Measurements from ENCODE around the gene ECE1.

ECE1 gene

GRCh38 chr1:21271550-21271949 lies 18.7 kb downstream of the ECE1 start:
- no peaks in the 10 kb centered on the region for H3K9me2 ChIP-seq (replicated peaks; ENCODE audit: low read depth, low read length)
- no peak overlapping the region for H3K4me2 ChIP-seq (ENCODE audit: low read depth, low read length, poor library complexity, severe bottlenecking)
- H3K36me3 ChIP-seq (ENCODE audit: insufficient read depth, low read length) = peaks cover 4% of the 10 kb centered on the region; the same call in 1 of the 2 replicates
- H3K79me2 ChIP-seq (ENCODE audit: insufficient read depth, low read length) = no peaks in the 10 kb centered on the region
- no peak overlapping the region for H2AFZ ChIP-seq (ENCODE audit: low read length)
- no peaks in the 10 kb centered on the region for H3K9me3 ChIP-seq (ENCODE audit: insufficient read depth, low read depth, low read length)
- H4K20me1 ChIP-seq (ENCODE audit: insufficient read depth, low read length, poor library complexity, severe bottlenecking) = no peaks in the 10 kb centered on the region
- no peaks in the 10 kb centered on the region for H3F3A ChIP-seq (ENCODE audit: low read depth)
- no peaks in the 10 kb centered on the region for H3K27me3 ChIP-seq (ENCODE audit: insufficient read depth, low read length, poor library complexity, severe bottlenecking)
- H3K9ac ChIP-seq (ENCODE audit: low read depth, low read length, poor library complexity, severe bottlenecking) = no peak overlapping the region
- TF ChIP-seq EZH2phosphoT487 (IDR thresholded peaks at IDR 0.05; ENCODE audit: borderline replicate concordance) = no peak
- no peak for TF ChIP-seq CTCF (conservative IDR thresholded peaks at IDR 0.05; ENCODE audit: low read length)
- peaks cover 4% of the 10 kb centered on the region for H3K4me1 ChIP-seq (ENCODE audit: insufficient read depth, low read length, poor library complexity, severe bottlenecking)
- no peak overlapping the region for H3K4me3 ChIP-seq (ENCODE audit: low read length, poor library complexity, severe bottlenecking)

GRCh38 chr1:21270086-21270689 lies 20.1 kb downstream of the ECE1 start:
- no peaks in the 10 kb centered on the region for H3K79me2 ChIP-seq (ENCODE audit: insufficient read depth, low read length)
- no peaks in the 10 kb centered on the region for H3F3A ChIP-seq (ENCODE audit: low read depth)
- TF ChIP-seq EZH2phosphoT487 (IDR thresholded peaks at IDR 0.05; ENCODE audit: borderline replicate concordance) (no peak), CTCF (conservative IDR thresholded peaks at IDR 0.05; ENCODE audit: low read length) (peak; percentile 100)
- no peaks in the 10 kb centered on the region for H3K9me3 ChIP-seq (ENCODE audit: insufficient read depth, low read depth, low read length)
- H3K9ac ChIP-seq (ENCODE audit: low read depth, low read length, poor library complexity, severe bottlenecking) = no peak overlapping the region
- peaks cover 4% of the 10 kb centered on the region; the same call in 1 of the 2 replicates for H3K36me3 ChIP-seq (ENCODE audit: insufficient read depth, low read length)
- no peaks in the 10 kb centered on the region for H3K9me2 ChIP-seq (replicated peaks; ENCODE audit: low read depth, low read length)
- peaks cover 4% of the 10 kb centered on the region for H3K4me1 ChIP-seq (ENCODE audit: insufficient read depth, low read length, poor library complexity, severe bottlenecking)
- H2AFZ ChIP-seq (ENCODE audit: low read length) = no peak overlapping the region
- H4K20me1 ChIP-seq (ENCODE audit: insufficient read depth, low read length, poor library complexity, severe bottlenecking) = no peaks in the 10 kb centered on the region
- no peaks in the 10 kb centered on the region for H3K27me3 ChIP-seq (ENCODE audit: insufficient read depth, low read length, poor library complexity, severe bottlenecking)
- no peak overlapping the region for H3K4me2 ChIP-seq (ENCODE audit: low read depth, low read length, poor library complexity, severe bottlenecking)
- H3K4me3 ChIP-seq (ENCODE audit: low read length, poor library complexity, severe bottlenecking) = no peak overlapping the region

- Histone ChIP-seq H4K20me1 (ENCODE audit: insufficient read depth, low read length, poor library complexity, severe bottlenecking) (no peaks in the 10 kb centered on the region), H3K36me3 (ENCODE audit: insufficient read depth, low read length) (peaks cover 4% of the 10 kb centered on the region; the same call in 1 of the 2 replicates), H3K9me3 (ENCODE audit: insufficient read depth, low read depth, low read length) (no peaks in the 10 kb centered on the region), H3F3A (ENCODE audit: low read depth) (no peaks in the 10 kb centered on the region), H3K27me3 (ENCODE audit: insufficient read depth, low read length, poor library complexity, severe bottlenecking) (no peaks in the 10 kb centered on the region), H3K9me2 (replicated peaks; ENCODE audit: low read depth, low read length) (no peaks in the 10 kb centered on the region), H3K4me3 (ENCODE audit: low read length, poor library complexity, severe bottlenecking) (no peak overlapping the region), H3K79me2 (ENCODE audit: insufficient read depth, low read length) (no peaks in the 10 kb centered on the region), H3K4me1 (ENCODE audit: insufficient read depth, low read length, poor library complexity, severe bottlenecking) (no peaks in the 10 kb centered on the region), H3K4me2 (ENCODE audit: low read depth, low read length, poor library complexity, severe bottlenecking) (no peak overlapping the region), H2AFZ (ENCODE audit: low read length) (no peak overlapping the region), H3K9ac (ENCODE audit: low read depth, low read length, poor library complexity, severe bottlenecking) (no peak overlapping the region)
- TF ChIP-seq EZH2phosphoT487 (IDR thresholded peaks at IDR 0.05; ENCODE audit: borderline replicate concordance) (no peak), CTCF (conservative IDR thresholded peaks at IDR 0.05; ENCODE audit: low read length) (no peak)
Observed at GRCh38 chr1:21269461-21270085, 20.7 kb downstream of the ECE1 start.
